ENCODE results near the gene GUCY1A1. TPM values are rescaled to one million over a fixed set of nuclear protein-coding genes. Genes with fewer than 3 reads are reported as not detected.

The GUCY1A1 gene
- total RNA-seq, 1 donor from 2014 or later, result 63.1 TPM

- Histone ChIP-seq H3K27ac (no peak overlapping the region), H3K27me3 (ENCODE audit: low read depth) (no peaks in the 10 kb centered on the region), H3K36me3 (no peaks in the 10 kb centered on the region), H3K4me1 (peaks cover 12% of the 10 kb centered on the region), H3K4me3 (no peak overlapping the region), H3K9me3 (no peaks in the 10 kb centered on the region)
- intact Hi-C loops (cut with DNase I), result no loop called here
- TF ChIP-seq, protein P1, sequence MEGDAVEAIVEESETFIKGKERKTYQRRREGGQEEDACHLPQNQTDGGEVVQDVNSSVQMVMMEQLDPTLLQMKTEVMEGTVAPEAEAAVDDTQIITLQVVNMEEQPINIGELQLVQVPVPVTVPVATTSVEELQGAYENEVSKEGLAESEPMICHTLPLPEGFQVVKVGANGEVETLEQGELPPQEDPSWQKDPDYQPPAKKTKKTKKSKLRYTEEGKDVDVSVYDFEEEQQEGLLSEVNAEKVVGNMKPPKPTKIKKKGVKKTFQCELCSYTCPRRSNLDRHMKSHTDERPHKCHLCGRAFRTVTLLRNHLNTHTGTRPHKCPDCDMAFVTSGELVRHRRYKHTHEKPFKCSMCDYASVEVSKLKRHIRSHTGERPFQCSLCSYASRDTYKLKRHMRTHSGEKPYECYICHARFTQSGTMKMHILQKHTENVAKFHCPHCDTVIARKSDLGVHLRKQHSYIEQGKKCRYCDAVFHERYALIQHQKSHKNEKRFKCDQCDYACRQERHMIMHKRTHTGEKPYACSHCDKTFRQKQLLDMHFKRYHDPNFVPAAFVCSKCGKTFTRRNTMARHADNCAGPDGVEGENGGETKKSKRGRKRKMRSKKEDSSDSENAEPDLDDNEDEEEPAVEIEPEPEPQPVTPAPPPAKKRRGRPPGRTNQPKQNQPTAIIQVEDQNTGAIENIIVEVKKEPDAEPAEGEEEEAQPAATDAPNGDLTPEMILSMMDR (IDR thresholded peaks at IDR 0.05), result no peak
- DNase-seq (no peak), ATAC-seq (no peak)
Measured at GRCh38 chr4:155656025-155656424, 10.6 kb upstream of the GUCY1A1 start.

- no peak for DNase-seq
- Histone ChIP-seq H3K9me3 (no peaks in the 10 kb centered on the region), H3K4me3 (no peak overlapping the region), H3K27me3 (ENCODE audit: low read depth) (no peaks in the 10 kb centered on the region), H3K36me3 (no peaks in the 10 kb centered on the region), H3K27ac (no peak overlapping the region), H3K4me1 (peaks cover 12% of the 10 kb centered on the region)
- TF ChIP-seq, protein P1 (IDR thresholded peaks at IDR 0.05), result no peak
- intact Hi-C loops (cut with DNase I), result no loop called here
- ATAC-seq, result no peak
Measured at GRCh38 chr4:155657169-155657568, 9.5 kb upstream of the GUCY1A1 start.

DNA sequence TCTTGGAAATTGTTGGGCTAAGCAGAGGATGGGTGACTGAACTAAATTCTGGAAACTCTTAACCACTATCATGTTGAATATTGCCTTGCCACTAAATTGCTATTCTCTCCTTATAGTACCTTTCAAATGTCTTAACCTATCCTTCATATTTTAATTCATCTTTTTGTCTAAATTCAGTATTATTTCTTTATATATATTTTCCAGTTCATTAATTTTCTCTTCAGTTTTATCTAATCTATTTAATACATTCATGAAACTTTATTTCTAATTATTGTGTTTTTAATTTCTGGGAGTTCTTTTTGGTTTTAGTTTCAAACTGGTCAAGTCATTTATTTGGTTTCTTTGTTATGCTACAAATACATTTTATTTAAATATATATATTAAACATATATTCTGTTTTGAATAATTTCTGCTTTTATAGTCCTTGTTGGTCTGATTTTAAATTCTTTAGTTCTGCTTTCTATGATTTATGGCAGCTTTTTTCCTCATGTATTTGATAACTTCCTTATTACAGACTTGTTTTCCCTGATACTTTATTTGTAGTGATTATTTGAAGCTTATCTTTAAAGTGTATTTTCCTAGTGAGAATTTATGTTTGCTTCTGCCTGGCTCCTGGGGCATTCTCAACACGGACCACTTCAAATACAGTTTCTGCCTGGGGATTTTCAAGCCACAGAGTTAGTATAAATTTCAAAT, 8.5 kb upstream of the GUCY1A1 start:
- intact Hi-C loops (cut with DNase I), result no loop called here
- Histone ChIP-seq H3K27me3 (ENCODE audit: low read depth) (no peaks in the 10 kb centered on the region), H3K4me1 (peaks cover 12% of the 10 kb centered on the region), H3K4me3 (no peak overlapping the region), H3K27ac (no peak overlapping the region), H3K9me3 (no peaks in the 10 kb centered on the region), H3K36me3 (no peaks in the 10 kb centered on the region)
- TF ChIP-seq, protein P1 (IDR thresholded peaks at IDR 0.05), result no peak
- DNase-seq (no peak), ATAC-seq (no peak)

GRCh38 chr4:155658681-155659064, 8.0 kb upstream of the GUCY1A1 start:
- Histone ChIP-seq H3K4me1 (peaks cover 12% of the 10 kb centered on the region), H3K4me3 (no peak overlapping the region), H3K27me3 (ENCODE audit: low read depth) (no peaks in the 10 kb centered on the region), H3K27ac (no peak overlapping the region), H3K36me3 (no peaks in the 10 kb centered on the region), H3K9me3 (no peaks in the 10 kb centered on the region)
- TF ChIP-seq, protein P1 (IDR thresholded peaks at IDR 0.05), result no peak
- intact Hi-C loops (cut with DNase I), result no loop called here
- ATAC-seq (no peak), DNase-seq (no peak)

DNA sequence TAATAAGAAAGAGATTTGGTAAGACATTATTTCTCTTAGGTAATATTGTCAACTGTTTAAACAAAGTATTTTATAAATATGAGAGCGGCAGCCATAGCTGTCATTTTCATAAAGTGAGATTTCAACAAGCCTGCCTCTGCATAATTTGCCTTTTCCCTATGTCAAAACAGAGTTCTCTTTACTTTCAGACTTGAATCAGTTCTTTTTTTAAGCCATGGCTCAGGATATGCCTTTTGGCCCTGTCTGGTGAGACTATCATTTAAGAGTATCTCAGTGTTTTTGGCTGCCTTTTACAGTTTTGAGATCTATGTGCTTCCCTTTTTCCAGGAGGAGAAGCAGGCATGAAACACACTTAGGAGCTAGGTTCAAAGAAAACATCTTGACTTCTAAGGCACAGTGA, 7.5 kb upstream of the GUCY1A1 start:
- no peaks in the 10 kb centered on the region for H3K27me3 ChIP-seq (ENCODE audit: low read depth)
- H3K4me1 ChIP-seq, result peaks cover 12% of the 10 kb centered on the region
- H3K27ac ChIP-seq, result no peak overlapping the region
- no peak overlapping the region for H3K4me3 ChIP-seq
- ATAC-seq (no peak), DNase-seq (no peak)
- no peaks in the 10 kb centered on the region for H3K36me3 ChIP-seq
- no peaks in the 10 kb centered on the region for H3K9me3 ChIP-seq
- TF ChIP-seq, protein P1 (IDR thresholded peaks at IDR 0.05), result no peak
- intact Hi-C loops (cut with DNase I), result no loop called here
